Placental pericyte (primary cell): ENCODE results near the gene RILPL2. TPM values are rescaled to one million over a fixed set of nuclear protein-coding genes. Genes with fewer than 3 reads are reported as not detected.

Experiments
- total RNA-seq: library from RNA; depleted of rRNA; stranded (reverse); fragments of >200 nt; gene quantifications from 2 replicates; pipeline ENCODE4 v1.2.3, GENCODE V29; 2012

RILPL2 gene
- 2.1 and 4.2 TPM in 2 replicates for total RNA-seq

GRCh38 chr12:123436017-123436964 lies at the start of gene RILPL2:
RILPL2 (minus strand) TSS chr12:123436684; CDS start chr12:123436420, 264 bp downstream.

GRCh38 chr12:123457980-123458779 lies 21.7 kb upstream of the RILPL2 start, which contains the start of gene SNRNP35:
SNRNP35 (plus strand) TSS chr12:123458139; CDS start chr12:123465541, 7,402 bp downstream.

Other genes starting within 250 kb of the RILPL2 start
- 28.7 and 52.7 TPM in 2 replicates for gene MPHOSPH9, start 203.5 kb downstream of the RILPL2 start, total RNA-seq
- gene MTRFR, start 203.2 kb downstream of the RILPL2 start, total RNA-seq: 7.9 and 12.5 TPM in 2 replicates
- gene CDK2AP1, start 164.8 kb downstream of the RILPL2 start, total RNA-seq: 83.4 and 228 TPM in 2 replicates
- gene SBNO1, start 71.8 kb downstream of the RILPL2 start, total RNA-seq: 26.3 and 39.8 TPM in 2 replicates
- 50.6 and 77.2 TPM in 2 replicates for gene KMT5A, start 52.6 kb downstream of the RILPL2 start, total RNA-seq
- gene SNRNP35, start 21.5 kb upstream of the RILPL2 start, total RNA-seq: 6.6 and 15.5 TPM in 2 replicates
- gene RILPL1, start 97.0 kb upstream of the RILPL2 start, total RNA-seq: 11.9 and 14.4 TPM in 2 replicates
- 511 and 707 TPM in 2 replicates for gene TMED2, start 147.9 kb upstream of the RILPL2 start, total RNA-seq
- 13.8 and 25.1 TPM in 2 replicates for gene DDX55, start 165.4 kb upstream of the RILPL2 start, total RNA-seq
- 43.1 and 60.4 TPM in 2 replicates for gene EIF2B1, start 197.0 kb upstream of the RILPL2 start, total RNA-seq
- 40.9 and 47.4 TPM in 2 replicates for gene GTF2H3, start 197.1 kb upstream of the RILPL2 start, total RNA-seq
- gene TCTN2, start 234.4 kb upstream of the RILPL2 start, total RNA-seq: 7.4 and 12.3 TPM in 2 replicates